Stimulated activated CD8-positive, alpha-beta memory T cell treated with anti-CD3 and anti-CD28 coated beads, Interleukin-12 subunit alpha, Interleukin-12 subunit beta, amount 100 ng/mL, for 1 hour (primary cell): ENCODE measurements around the gene COX4I1.
"Not testable (repeated sequence)": the region's sequence is repeated elsewhere in the genome, so short reads cannot be mapped to it uniquely, and the experiment has no call there.

Source experiments
- DNase-seq: peaks from one replicate; pipeline ENCODE4 v3.0.0-alpha.2; 2020; ENCODE audit warnings: low read depth

COX4I1 gene

DNA sequence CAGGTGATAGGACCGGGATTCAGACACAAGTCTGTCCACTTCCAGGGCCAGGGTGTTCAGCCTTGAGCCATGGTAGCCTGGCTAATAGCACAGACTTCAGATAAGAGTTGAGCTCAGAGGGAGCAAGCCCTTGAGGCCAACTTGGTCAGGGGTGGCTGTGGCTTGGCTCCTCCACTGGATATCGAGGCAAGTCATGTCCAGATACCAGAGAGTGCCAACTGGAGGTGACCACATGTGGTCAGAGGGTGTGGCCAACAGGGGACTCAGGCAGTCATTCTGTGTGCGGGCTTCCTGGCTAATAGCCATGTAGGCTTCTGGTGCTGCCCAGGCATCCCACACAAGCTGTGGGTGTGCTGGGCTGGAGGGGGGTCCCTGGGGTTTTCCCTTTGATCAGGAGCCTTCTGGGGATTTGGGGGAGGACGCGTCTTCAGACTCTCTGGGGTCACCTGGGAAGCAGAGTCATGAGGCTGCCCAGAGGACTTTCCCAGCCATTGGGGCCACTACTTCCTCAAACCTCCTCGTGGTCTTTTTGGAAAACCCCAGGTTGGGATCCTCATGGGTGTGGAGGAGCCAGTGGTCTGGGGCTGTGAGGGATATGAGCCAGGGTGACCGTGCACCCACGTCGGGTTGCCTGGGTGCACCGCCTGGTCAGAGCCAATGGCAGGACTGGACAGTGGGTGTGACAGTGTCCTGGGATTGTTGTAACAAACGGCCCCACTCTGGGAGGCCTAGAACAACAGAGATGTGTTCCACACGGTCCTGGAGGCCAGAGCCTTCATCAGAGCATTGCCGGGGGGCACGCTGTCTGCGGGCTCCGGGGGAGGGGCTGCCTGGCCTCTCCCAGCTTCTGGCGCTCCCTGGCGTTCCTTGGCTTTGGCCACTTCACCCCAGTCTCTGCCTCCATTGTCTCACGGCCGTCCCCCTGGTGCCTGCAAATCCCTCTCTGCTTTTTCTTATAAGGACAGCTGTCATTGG is 25.0 kb downstream of the COX4I1 start:
- DNase-seq, result no peak

DNA sequence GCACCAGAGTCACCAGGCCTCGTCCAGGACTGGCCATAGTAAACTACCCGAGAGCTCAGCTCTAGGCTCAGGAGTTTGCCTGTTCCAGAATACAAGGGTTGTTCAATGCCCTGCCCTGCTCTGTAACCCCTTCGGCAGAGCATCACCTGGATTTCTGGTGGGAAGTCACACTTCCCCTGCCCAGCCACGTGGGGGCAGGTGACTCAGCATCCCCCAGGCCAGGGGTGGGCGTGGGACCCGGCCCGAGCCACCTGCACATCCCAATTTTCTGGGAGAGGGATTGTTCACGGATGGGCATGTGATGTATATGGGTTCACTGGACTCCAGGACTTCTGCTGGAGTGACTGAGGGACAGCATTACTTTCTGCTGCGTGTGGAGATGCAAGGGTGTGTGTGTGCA is 25.8 kb downstream of the COX4I1 start:
- DNase-seq, result no peak

- no peak for DNase-seq
Observed at GRCh38 chr16:85826686-85827247, 27.3 kb downstream of the COX4I1 start.

DNA sequence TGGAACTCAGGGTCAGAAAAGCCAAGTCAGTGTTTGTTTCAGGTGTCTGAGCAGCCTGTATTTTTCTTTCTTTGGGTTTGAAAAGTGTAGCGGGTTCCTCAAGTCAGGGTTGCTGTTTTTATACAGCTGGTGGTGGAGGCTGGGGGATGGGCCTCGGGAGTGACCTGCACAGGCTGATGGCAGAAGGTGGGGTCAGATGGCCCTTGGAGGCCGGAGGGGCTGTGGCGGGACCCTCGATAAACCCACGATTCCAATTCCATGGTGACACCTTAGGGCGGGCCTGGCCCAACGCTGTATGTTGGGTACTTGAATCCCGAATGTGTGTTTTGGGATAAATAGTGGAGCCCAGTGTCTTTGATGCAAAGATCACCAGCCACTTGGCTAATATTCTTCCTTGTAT is 28.7 kb downstream of the COX4I1 start:
- DNase-seq, result no peak

- no peak for DNase-seq
Observed at GRCh38 chr16:85829171-85829719, 29.8 kb downstream of the COX4I1 start.

DNA sequence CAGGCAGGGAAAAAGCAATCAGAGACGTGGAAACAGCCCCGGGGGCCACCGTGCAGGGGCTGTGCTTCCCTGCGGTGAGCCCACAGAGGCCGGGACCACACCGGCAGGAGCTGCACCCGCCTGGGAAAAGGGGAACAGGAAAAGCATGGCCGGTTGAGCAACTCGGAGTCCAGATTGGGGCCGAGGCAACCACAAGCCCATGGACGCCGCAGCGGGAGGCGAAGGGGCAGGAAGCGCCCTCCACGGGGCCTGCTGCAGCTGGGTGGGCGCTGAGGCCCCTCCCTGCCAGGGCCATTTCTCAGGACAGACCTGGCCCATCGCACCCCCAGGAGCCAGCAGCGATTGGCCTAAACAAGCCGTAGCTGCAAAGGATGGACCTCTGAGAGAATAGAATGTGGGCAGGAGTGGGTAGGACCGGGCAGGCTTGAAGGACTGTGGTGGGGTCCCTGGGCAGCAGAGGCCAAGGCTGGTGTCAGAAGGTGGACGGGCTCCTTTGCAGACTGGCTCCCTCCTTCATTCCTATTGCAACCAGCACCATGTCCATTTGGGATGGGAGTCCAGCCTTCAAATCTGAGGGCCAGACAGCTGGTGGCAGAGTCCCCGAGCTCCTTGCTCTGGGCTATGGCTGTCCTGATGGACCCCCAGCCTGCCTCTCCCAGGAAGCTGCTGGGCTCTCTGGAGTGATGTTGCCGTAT is 30.4 kb downstream of the COX4I1 start:
- DNase-seq, result no peak

DNA sequence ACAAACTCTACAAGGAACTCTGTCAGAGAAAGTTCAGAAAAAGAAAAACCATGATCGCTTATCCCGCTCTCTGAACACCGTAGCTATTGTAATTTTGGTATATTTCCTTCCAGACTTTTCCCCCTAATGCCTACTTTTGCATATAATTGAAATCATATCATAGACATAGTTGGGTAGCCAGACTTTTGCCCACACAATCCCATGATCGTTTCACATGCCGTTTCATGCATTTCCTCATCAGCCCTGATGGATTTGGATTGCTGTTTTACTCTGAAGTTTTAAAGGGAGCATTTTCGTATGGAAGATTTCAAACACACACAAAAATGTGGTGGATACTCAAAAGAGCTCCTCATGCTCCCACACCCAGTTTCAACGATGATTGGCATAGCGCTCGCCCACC is 31.3 kb downstream of the COX4I1 start:
- DNase-seq, result no peak

DNA sequence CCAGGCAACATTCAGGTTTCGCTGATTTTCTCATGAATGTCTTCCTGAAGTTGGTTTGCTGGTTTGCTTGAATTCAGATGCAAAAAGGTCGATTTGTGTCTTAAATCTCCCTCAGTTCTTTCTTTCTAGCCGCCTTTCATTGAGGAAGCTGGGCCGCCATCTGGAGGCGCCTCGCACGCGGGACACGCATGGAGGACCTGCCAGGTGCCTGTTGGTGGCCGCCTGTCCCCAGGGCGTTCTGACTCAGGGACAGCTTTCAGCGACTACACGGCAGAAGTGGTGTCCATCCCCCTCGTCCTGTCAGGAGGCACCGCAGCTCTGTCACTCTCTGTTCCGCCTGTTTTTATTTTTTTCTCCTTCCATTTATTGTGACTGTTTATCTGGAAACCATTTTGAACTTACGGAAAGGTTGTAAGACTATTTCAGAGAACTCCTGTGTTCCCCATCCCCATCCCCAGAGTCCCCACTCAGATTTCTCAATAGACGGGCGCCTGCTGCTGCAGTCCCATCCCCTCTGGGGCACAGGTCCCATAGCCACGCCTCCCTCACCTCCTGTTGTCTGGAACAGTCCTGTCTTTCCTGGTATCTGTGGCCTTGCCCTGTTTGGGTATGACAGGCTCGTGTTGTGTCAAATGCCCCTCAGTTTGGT is 33.2 kb downstream of the COX4I1 start:
- no peak for DNase-seq

GRCh38 chr16:85833219-85833920 is 33.9 kb downstream of the COX4I1 start:
- DNase-seq, result no peak

GRCh38 chr16:85834741-85835140 is 35.2 kb downstream of the COX4I1 start:
- DNase-seq, result no peak

DNA sequence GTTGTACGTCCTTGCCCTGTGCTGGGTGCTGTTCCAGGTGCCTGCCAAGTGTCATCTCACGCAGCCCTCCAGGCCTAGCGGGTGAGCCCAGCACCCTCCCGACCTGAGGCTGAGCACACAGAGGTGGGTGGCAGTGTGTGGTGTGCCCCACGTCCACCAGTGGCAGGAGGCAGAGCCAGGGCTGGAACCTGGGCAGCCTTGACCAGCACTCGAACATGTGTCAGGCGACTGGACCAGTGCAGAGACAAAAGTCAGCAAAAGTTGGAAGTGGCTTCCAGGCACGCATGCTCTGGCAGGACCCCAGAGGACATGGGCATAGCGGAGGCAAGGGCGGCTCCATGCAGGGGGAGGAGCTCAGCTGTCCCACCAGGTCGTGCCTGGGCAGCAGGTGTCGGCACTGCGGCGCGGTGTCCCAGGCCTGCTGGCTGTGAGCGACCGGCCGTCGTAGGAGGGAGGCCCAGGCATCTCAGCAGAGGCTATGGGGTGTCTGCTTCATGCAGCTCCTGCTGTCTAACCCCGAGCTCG is 35.8 kb downstream of the COX4I1 start:
- no peak for DNase-seq

DNA sequence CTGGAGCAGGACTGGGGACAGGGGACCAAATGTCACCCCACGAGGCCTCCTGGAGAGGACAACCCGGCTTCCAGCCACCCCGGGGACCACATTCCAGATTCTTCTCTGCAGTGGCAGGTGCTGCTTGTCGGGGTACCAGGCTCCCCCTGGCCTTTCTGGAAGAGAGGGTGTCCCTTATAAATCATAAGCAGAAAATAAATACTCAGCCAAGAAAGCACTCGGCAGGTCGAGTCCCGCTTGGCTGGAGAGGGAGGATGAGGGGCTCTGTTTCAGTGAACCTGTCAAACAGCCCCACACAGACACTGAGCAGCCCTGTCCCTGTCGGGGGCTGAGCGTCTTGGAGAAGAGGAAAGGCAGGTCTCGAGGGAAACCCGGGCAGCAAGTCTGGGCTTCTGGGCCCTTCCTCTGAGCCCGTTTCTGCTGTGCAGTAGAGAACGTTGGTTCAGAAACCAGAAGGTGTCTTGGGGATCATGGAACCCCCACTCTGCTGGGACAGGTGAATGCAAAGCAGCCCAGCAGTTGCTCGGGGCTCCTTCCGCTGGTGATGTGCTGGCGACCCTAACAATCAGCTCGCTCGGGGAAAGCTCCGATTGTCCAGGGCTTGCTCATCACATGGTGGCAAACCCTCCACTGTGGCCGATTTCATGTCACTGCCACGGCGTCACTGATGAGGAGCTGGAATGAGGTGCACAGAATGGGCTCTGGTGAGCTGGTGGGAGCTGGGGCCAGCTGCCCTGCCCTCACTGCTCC is 36.6 kb downstream of the COX4I1 start:
- no peak for DNase-seq

DNA sequence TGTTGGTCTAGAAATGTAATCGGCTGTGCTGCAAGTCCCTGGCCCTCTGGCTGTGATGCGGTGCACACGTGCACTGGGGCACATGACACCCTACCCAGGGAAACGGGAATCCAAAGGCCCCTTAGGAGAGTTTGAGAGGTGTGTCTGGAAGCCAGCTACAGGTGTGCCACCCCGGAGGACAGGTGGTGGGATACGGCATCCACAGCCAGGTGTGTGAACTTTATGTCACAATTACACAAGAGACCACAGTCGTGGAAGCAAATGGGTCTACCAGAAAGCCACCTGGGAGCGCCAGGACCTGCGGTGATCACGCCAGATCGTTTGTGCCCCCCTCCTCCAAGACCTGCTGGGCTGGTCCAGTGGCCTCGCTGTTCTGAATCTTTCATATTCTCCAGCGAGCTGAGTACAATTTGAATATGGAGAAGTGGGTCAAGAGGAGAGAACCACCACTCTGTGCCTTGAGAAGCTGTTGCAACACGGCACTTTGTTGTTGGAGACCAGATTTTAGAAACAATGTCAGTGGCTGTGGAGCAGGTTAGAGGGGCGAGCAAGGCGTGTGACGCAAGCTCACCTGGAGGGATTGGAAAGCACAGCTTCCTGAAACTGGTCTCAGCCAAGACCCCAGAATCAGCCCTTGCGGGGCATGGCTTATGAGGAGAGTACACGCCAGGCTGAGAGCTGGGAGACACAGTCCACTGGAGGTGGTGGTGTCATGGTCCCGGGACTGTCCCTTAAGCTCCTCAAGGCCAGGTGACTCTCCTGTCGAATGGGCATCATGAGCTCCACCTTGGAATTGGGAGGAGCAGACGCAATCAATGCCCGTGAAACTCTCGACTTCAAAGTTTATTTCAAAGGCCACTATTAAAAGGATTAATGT is 37.4 kb downstream of the COX4I1 start:
- DNase-seq, result no peak

- not testable (repeated sequence) for DNase-seq
Observed at GRCh38 chr16:85837654-85838053, 38.2 kb downstream of the COX4I1 start.

DNA sequence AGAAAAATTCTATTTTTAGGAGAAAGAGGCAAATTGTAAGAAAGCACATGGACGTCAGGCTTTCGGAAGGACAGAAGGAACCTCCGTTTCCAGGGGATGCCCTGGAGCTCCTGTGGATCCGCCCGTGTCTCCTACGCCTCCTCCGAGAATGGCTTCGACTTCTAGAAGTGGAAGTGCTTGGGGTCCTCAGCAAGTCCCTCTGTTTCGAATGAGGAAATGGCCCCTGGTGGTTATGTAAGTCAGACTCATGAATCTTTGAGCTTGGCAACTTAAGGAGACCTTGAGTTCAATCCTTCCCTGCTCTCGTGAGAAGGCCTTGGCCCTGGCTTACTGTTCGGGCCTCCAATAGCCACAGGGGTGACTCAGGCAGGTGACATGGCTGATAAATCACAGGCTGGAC is 38.9 kb downstream of the COX4I1 start:
- no peak for DNase-seq

GRCh38 chr16:85838876-85839585 is 39.5 kb downstream of the COX4I1 start:
- no peak for DNase-seq

DNA sequence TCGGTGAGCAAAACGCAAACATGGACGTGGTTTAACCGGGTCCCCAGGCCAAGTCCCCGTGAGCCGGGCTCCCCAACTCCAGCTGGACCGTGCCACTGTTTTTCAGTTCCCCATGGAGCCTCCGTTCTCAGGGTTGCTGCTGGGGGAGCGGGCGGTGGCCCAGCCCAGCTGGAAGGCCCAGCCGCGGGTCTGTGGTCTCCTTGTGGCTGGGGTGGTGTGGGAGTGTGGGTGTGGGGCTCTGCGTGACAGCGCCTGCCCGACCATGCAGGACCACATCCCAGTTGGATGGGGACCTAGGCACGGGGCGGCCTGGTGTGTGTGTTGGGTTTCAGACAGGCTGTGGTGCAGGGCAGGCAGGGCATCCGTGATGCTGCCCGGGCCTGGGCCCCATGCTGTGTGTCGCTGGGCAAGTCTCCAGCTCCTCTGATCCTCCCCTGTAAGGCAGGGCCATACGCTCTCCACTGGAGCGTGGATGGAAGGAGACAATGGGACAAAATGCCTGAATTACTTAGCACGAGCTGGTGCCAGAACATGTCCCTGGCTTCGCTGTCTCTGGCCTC is 40.3 kb downstream of the COX4I1 start:
- no peak for DNase-seq

- DNase-seq, result no peak
Observed at GRCh38 chr16:85840395-85840794, 40.9 kb downstream of the COX4I1 start.

- no peak for DNase-seq
Observed at GRCh38 chr16:85840801-85841200, 41.3 kb downstream of the COX4I1 start.
